Cerebellar cortex (tissue), 1 donor: Measurements from ENCODE around the gene TMEM101.
A peak's percentile ranks its signal among the peaks of the same experiment; 100 is the strongest.
"Not testable (repeated sequence)": the region's sequence is repeated elsewhere in the genome, so short reads cannot be mapped to it uniquely, and the experiment has no call there.

Experiments
- DNase-seq: peaks from one replicate; pipeline ENCODE4 v3.0.0-alpha.2; 2015; ENCODE audit warnings: low spot score

TMEM101 gene

GRCh38 chr17:44000141-44000860 lies 14.5 kb downstream of the TMEM101 start:
- no peak for DNase-seq

DNA sequence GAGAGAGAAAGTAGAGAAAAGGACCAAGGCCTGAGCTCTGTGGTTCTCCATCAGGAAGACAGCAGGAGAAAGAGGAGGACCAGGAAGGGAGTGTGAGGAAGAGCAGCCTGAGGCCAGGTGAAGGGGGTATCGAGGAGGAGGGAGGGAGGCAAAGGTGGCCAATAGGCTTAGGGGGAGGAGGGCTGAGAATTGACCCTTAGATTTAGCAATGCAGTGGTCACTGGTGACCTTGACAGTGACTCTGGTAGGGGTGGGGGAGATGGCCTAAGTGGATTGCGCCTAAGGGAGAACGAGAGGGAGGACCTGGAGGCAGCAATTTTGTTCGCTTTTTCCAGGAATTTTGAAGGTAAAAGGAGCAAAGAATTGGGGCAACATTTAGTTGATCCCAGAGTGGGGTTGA lies 15.7 kb downstream of the TMEM101 start:
- no peak for DNase-seq

GRCh38 chr17:43998552-43998951 lies 16.2 kb downstream of the TMEM101 start:
- DNase-seq: no peak

GRCh38 chr17:43997180-43997579 lies 17.6 kb downstream of the TMEM101 start:
- DNase-seq: not testable (repeated sequence)

- DNase-seq: no peak
Measured at GRCh38 chr17:43995150-43995471, 19.7 kb downstream of the TMEM101 start.

DNA sequence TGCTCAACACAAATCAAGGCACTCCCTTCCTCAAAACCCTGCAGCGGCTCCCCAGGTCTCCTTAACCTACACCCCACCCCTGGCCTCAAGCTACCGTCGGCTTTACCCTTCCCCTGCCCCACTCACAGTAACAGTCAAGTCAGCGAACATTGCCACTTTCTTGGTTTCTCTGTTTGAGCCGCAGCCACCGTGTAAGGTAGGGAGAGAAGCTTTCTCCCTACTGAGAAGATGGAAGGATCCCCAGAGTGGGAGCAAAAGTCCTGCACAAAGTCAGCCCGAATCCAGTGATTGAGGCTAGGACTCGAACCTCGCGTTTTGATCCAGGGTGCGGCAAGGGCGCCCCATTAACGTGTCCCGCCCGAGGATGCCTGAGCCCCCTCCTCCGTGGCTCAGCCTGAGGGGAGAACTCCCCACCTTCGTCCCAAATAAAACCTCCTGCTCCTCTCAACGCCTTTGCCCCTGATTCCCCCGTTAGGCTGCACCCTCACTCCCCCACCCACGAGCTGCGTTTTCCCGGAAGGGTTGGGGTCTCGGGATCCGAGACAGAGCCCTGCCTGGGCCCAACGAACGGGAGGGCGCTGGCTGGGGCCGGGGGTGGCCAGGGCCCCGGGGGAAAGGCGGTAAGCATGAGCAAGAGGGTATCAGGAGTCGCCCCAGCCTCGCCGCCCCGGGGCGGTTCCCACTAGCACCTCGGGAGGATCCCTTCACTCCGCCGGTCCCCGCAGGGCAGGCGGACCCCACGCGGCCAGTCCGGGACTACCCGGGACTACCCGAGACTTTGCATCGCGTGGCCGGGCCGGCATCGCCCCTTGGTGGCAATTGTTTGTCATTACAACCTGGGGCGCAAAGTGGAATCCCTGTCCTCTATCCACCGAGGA lies 20.3 kb downstream of the TMEM101 start:
- DNase-seq: peak; percentile 39

DNA sequence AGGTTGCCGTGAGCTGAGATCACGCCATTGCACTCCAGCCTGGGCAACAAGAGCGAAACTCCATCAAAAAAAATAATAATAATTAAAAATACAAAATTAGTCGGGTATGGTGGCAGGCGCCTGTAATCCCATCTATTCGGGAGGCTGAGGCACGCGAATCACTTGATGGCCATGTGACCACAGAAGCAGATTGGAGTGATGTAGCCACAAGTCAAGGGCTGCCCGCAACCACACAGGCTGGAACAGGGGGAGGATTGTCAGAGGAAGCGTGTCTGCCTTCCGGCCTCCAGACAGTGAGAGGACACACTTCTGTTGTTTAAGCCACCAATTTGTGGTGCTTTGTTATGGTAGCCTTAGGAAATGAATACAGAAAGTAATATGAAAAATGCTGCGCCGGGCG lies 22.1 kb downstream of the TMEM101 start:
- DNase-seq: no peak

- DNase-seq: no peak
Measured at GRCh38 chr17:43988301-43988700, 26.5 kb downstream of the TMEM101 start.

- no peak for DNase-seq
Measured at GRCh38 chr17:43987131-43988021, 27.4 kb downstream of the TMEM101 start.

GRCh38 chr17:43986225-43986981 lies 28.4 kb downstream of the TMEM101 start:
- DNase-seq: no peak

DNA sequence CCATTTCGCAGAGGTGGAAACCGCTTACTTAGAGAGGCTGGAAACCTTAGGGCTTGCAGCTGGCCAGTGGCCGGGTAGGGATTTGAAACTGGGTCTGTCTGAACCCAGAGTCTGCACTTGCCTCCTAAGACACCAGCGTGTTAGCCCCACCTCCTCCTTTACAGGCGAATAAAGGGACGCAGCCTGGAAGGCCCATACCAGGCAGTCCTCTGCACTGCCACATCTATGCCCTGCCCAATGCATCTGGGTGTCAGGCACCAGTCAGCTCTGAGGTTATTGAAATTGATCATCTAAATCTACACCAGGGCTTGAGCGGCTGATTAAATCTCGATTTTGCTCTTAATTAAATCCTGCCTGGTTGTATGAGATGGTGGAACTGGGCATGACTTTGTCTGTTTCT lies 30.2 kb downstream of the TMEM101 start:
- DNase-seq: no peak

GRCh38 chr17:43983515-43984411 lies 31.0 kb downstream of the TMEM101 start:
- no peak for DNase-seq

DNA sequence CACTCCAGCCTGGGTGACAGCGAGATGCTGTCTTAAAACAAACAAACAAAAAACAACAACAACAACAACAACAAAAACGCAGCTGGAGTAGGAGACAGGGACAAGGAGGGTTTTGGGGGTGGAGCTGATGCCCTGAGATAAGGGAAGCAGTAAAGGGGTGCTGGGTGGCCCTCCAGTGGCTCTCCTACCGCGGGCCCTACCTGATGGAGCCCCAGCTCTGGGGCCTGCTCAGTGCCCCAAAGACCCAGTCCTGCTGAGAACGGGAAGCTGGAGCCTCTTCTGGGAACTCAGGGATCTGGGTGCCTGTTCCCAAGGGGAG lies 31.6 kb downstream of the TMEM101 start:
- DNase-seq: no peak

- DNase-seq: no peak
Measured at GRCh38 chr17:43982171-43982570, 32.6 kb downstream of the TMEM101 start.

DNA sequence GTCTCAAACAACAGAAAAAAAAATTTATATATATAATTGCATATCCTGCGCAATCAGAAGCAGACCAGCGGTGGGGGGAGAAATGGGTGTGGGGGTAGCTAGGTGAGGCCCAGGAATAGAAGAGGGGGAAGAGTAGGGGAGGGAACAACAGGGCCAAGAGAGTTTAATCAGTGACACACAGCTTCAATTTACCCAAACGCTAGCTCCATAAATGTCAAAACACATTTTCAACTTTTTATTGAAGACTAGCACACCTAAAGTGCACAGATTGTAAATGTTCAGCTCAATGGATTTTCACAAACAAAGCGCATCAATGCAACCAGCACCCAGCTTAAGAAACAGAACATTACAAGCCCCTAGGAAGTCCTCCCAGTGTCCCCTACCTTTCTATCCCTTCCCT lies 35.1 kb downstream of the TMEM101 start:
- DNase-seq: no peak

DNA sequence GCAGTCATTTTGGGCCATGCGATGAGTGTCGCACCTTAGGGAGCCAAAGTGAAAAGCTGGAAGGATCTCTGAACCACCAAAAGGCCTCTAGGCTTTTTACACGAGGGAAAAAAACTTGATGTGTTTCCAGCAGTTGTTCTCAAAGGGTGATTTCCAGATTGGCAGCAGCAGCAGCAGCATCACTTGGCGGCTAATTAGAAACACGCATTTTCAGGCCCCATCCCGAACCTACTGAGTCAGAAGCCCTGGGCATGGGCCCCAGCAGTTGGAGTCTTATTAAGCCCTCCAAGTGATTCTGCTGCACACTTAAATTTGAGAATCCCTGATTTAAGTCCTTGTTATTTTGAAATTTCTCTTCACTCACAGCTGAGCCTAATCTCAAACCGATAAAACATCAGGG lies 35.8 kb downstream of the TMEM101 start:
- DNase-seq: no peak

- DNase-seq: no peak
Measured at GRCh38 chr17:43978078-43978477, 36.7 kb downstream of the TMEM101 start.

GRCh38 chr17:43976963-43977837 lies 37.6 kb downstream of the TMEM101 start:
- no peak for DNase-seq

DNA sequence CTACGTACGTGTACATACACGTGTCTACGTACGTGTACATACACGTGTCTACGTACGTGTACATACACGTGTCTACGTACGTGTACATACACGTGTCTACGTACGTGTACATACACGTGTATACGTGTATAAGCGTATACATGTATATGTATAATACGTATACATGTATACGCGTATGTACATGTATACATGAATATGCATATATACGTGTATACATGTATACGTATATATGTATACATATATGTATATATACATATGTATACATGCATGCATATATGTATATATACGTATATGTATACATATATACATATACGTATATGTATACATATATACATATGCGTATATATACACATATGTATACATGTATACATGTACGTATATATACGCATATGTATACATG lies 38.9 kb downstream of the TMEM101 start:
- no peak for DNase-seq
